HG03060 (cell line): ENCODE measurements around the gene RAPGEF5.

Experiments
- ATAC-seq: cut with Tn5 transposase; IDR thresholded peaks from one replicate; pipeline ENCODE4 v1.9.1; 2021; ENCODE audit warnings: low read depth, moderate number of reproducible peaks; ENCODE audit not compliant: unreplicated experiment

RAPGEF5 gene

DNA sequence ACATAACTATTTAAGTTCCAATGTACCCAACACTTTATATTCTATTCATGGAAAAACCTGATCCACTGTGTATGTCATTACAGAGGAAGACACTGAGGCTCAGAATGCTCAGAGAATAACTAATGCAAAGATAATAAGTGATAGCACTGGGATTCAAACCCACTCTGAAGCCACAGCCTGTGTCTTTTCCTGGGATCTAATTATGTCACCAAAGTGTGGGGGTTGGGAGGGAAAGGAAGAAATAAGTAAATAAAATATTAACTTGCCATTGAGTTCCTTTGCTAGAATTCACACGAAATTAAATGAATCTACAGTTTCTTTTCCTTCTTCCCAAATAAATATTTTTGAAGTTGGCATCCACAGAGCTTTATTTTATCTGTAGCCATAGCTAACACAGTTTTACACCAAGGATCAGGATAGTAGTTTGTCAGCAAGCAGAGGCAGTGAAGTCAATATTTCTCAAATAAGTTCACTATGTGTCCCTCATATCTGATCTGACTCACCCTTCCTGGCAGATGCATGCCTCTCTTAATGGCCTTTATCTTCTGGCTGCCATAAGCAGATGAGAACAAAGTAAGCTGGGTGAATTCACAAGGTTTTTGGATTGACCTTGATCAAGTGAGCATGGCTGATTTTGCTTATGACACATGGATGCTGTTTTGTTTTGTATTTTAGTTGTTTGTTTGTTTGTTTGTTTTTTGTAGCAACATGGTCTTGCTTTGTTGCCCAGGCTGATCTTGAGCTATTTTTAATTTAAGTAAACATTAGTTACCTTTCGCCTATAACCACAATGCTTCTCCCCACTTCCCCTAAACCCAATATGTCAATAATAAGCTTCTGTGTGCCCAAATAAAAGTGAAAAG lies 6.3 kb downstream of the RAPGEF5 start:
- no peak for ATAC-seq

- no peak for ATAC-seq
These were observed 8.6 kb downstream of the RAPGEF5 start for GRCh38 chr7:22348379-22348778.

DNA sequence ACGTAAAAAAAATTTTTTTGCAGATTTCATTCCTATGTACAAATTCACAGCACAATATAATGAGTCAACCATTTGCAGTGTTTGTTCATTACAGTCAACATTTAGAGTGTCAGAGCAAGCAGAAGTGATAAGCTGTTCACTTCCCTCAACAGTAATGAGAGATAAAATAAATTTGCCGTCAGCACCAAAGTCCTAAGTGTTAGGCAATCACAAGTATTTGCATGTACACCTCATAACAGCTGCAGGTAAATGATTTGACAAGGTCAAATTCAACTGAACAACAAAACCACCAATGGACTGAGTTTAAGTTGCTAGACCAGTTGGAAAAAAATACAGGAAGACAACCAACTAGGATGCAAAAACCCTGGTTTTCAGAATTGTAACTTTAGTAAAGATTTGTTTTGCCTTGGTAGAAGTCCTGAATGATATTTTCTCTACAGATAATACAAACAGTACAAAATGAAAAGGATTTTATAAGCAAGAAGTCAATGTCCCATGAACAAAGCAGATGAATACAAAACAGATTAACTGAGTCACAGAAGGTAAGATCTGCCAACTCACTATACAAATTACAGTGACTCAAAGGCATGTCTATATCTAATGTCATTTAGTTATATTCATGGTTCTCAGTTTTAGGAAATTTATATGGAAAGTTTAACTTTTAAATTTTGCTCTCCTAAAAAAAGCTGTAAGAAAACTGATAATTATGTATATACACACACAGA lies 10.4 kb downstream of the RAPGEF5 start:
- no peak for ATAC-seq

GRCh38 chr7:22344655-22345054 lies 12.3 kb downstream of the RAPGEF5 start:
- no peak for ATAC-seq

GRCh38 chr7:22343612-22344011 lies 13.3 kb downstream of the RAPGEF5 start:
- no peak for ATAC-seq

- no peak for ATAC-seq
These were observed 13.9 kb downstream of the RAPGEF5 start for GRCh38 chr7:22343071-22343470.

DNA sequence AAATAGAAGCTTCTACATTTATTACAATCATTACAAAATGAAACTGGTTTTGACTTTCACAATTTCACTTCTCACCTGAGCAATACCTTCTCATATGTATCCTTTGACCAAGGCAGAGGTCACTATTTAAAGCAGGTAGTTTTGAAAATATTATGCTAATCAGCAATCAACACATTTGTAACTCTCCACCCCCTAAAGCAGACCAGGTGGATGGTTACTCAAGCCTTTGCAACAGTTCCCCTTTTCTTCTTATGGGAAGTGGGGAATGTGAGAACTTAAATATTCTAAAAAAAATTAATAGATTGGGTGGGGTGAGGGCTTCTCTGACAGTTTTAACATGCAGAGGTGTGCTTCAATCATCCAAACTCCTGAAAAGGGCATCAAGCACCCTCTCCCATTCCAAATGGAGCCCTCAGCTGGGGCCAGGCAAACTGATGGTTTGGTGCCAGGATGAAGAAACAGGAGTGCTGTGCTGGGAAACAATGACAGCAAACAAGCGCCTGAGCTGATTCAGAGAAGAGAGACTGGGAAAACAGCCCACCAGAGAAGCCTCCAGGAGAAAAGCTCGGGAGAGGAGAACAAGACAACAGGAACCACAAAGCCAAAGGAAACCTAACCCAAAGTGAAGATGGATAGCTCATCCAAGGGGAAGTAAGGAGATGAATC lies 17.1 kb downstream of the RAPGEF5 start:
- no peak for ATAC-seq

DNA sequence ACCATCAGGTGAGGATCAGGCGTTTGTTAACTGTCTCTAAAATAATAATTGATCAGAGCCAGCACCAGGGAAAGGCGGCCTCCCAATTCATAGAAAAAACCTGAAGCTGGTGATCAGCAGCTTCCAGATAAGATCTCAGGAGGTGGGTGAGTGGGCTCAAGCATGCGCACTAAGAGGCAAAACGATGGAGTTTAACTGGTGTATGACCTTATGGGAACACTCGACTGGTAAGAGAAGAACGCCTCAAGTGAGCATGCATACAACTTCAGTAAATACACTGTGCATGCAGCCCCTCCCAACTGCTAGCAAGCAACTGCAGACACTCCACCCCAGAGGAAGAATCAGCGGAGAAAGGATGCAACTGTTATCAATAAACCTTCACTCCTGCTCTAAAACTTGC lies 18.1 kb downstream of the RAPGEF5 start:
- no peak for ATAC-seq

- ATAC-seq, result no peak
These were observed 18.5 kb downstream of the RAPGEF5 start for GRCh38 chr7:22338411-22338810.

DNA sequence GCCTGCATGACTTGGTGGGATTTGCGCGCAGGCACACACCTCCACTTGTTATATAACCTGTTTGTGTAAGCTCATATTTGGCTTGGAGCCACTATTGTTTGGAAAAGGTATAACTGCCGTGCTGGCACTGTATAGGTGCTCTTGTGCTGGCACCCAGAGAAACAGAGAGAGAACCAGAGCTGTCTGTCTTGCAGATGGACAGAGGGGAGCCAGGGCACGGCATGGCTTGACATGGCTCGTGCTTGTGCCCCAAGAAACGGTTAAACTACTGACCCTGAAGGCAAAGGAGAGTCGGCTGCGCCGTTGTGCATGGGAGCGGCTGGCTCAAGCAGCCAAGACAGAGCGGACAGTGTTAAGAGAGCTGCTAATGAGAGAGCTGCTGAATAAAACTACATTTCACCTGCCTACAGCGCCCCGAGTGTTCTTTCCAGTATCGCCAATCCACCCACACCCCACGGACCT lies 23.2 kb downstream of the RAPGEF5 start:
- no peak for ATAC-seq

- no peak for ATAC-seq
These were observed 24.5 kb downstream of the RAPGEF5 start for GRCh38 chr7:22332461-22332870.

- no peak for ATAC-seq
These were observed 25.2 kb downstream of the RAPGEF5 start for GRCh38 chr7:22331704-22332103.

GRCh38 chr7:22330903-22331302 lies 26.1 kb downstream of the RAPGEF5 start:
- ATAC-seq, result no peak

- ATAC-seq, result no peak
These were observed 27.0 kb downstream of the RAPGEF5 start for GRCh38 chr7:22329816-22330524.

- no peak for ATAC-seq
These were observed 30.8 kb downstream of the RAPGEF5 start for GRCh38 chr7:22326181-22326580.

DNA sequence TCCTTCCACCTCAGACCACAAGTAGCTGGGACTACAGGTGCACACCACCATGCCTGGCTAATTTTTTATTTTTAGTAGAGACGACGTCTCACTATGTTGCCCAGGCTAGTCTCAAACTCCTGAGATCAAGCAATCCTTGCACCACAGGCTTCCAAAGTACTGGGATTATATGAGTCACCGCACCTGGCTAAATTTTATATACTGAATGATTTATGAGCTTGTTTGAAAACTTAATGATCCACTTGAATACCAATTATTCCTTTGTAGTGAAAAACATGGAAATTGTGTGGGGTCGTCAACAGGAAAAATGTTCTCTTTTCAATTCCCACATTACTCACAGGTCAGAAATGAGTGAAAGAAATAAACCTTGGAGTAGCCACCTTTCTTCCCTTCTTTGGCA lies 31.3 kb downstream of the RAPGEF5 start:
- ATAC-seq, result no peak

DNA sequence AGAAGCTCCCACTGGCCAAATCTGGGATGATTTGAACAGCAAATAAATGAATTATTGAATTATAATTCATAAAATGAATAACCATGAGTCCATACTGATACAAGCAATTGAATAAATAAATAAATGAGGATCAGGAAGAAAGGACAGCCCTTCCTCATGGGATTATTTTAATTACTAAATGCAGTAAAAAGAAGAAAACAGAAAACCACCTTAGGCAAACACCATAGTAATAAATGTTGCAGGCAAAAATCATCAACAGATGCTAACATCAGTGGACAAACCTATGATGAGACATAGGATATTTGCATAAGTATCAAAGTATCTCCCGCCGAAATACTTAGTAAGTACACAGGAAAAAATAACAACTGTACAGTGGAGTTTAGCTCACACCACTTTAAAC lies 33.2 kb downstream of the RAPGEF5 start:
- no peak for ATAC-seq

- no peak for ATAC-seq
These were observed 36.5 kb downstream of the RAPGEF5 start for GRCh38 chr7:22320416-22320815.

DNA sequence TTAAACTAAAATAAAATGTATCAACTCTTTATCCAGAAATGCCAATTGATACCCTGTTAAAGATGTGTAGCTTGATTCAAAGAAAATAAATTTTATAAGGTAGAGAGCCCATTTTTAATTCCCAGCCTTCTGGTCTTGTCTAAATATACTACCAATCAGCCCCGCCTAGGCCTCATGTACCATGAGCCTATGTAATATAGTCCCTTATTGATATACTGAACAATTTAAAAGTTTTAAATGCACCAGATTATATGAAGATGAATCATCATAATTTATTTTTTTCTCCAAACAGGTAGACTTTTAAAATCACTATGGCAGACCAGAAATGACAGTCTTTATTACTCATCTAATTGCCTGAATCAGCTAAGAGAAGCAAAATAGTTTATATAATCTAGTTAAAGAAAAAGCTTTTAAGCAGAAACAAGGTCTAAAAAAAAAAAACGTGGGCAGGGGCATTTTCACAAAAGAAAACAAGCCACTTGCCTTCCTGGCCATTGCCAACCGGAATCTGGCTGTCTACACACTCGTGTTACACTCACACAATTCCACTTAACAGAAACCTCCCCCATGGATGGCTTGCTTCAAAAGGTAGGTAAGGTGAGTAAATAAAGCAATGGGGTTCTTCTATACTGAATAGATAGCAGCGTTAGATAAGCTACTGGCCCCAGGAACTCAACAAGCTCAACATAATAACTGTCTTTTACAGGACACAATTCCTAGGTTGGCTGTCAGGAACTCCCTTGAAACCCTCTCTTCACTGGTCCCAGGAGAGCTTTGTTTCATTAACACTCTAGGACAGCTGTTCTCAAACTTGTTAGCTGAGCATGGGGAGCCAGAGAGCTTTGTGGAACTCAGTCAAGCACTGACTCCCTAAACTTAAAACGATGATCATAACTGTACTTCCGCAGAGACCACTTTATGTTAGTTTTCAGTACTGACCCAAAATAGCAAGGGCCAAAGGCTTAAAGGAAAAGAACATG lies 37.2 kb downstream of the RAPGEF5 start:
- no peak for ATAC-seq
